ENCODE data around the gene TPM4.
"Not testable (repeated sequence)": the region's sequence is repeated elsewhere in the genome, so short reads cannot be mapped to it uniquely, and the experiment has no call there.

The TPM4 gene

DNA sequence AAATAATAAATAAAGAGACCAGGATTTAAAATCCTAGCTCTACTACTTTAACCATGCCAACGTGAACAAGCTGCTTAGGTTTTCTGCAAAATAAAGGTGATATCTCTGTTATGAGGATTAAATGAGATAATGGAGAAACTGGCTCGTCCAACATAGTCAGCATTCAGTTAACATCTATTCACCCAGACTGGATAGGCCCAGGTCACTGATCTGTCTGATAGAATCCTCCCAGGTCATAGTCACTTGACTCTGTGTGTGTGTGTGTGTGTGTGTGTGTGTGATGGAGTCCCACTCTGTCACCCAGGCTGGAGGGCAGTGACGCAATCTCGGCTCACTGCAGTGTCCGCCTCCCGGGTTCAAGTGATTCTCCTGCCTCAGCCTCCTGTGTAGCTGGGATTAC lies 22.5 kb downstream of the TPM4 start:
- no peak for DNase-seq (ENCODE audit: low spot score)

DNA sequence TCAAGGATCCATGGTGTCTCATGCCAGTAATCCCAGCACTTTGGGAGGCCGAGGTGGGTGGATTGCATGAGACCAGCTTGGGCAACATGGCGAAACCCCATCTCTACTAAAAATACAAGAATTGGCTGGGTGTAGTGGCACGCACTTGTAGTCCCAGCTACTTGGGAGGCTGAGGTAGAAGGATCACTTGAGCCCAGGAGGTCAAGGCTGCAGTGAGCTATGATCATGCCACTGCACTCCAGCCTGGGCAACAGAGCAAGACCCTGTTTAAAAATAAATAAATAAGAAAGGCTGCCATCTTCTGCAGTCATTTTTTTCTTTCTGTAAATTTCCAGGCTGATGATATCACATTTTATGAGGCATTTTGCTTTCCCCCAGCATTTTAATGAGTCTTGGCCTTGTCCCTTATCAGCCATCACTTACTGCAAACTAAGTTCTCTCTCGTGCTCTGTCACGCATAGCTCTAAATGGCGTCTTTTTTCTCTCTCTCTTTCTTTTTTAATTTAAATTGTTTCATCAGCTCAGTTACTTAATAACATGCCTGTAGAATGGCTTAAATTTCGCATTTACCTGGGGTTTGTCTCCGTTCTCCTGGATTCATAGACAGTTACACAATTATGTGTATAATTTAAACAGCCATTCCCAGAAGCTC lies 23.1 kb downstream of the TPM4 start:
- not testable (repeated sequence) for DNase-seq (ENCODE audit: low spot score)

- DNase-seq (ENCODE audit: low spot score): no peak
These were observed 24.2 kb downstream of the TPM4 start for GRCh38 chr19:16100524-16100923.

DNA sequence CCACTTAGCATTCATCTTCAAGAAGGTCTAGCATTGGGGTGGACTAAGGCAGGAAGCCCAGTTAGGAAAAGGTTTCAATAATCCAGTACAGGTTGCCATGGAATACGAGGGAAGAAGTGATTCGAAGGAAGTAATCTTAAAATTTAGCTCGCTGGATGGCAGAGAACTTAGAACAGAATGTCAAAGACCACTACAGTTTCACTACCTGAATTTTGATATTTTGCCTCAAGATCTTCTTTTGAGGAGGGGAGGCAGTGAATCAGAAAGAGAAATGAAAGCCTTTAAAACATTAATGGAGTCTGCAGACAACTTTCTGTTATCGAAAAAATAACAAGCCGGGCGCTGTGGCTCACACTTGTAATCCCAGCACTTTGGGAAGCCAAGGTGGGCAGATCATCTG lies 28.4 kb downstream of the TPM4 start:
- no peak for DNase-seq (ENCODE audit: low spot score)

- DNase-seq (ENCODE audit: low spot score): no peak
These were observed 29.8 kb downstream of the TPM4 start for GRCh38 chr19:16106121-16106520.

- DNase-seq (ENCODE audit: low spot score): peak; percentile 99
These were observed 35.0 kb downstream of the TPM4 start, which contains the start of gene RAB8A for GRCh38 chr19:16111160-16111908. RAB8A (plus strand) TSS chr19:16111889; CDS start chr19:16111902, 13 bp downstream.

DNA sequence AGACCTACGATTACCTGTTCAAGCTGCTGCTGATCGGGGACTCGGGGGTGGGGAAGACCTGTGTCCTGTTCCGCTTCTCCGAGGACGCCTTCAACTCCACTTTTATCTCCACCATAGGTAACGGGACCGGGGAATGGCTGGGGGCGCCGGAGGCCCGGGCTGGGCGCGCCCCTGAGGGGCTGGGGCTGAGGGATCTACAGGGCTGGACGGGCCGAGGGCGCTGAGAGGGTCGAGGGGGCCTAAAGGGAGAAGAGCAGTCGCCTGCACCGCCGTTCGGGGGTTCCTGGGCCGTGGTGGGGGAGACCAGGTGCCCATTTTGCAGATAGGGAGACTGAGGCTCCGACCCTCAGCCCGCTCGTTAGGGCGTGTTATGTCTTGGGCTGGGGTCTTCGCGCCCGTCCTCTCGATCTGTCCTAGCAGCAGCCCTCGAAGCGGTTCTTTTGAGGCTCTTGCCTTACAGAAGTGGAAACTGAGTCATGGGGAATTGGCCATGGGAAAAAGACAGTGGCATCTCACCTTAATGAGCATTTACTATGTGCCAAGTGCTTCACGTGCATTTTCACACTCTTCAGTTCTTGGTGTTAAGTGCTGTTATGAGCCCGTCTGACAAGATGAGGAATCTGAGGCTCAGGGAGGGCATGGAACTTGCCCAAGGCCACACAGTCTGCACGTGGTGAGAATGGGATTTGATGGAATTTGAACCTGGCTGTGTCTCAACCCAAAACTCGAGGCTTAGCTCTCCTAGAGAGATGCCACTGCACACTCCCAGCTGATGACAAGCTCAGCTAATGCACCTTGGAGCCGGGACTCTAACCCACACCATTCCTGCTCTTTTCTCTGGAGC lies 35.8 kb downstream of the TPM4 start:
- DNase-seq (ENCODE audit: low spot score): no peak

GRCh38 chr19:16112778-16113177 lies 36.5 kb downstream of the TPM4 start:
- DNase-seq (ENCODE audit: low spot score): no peak

DNA sequence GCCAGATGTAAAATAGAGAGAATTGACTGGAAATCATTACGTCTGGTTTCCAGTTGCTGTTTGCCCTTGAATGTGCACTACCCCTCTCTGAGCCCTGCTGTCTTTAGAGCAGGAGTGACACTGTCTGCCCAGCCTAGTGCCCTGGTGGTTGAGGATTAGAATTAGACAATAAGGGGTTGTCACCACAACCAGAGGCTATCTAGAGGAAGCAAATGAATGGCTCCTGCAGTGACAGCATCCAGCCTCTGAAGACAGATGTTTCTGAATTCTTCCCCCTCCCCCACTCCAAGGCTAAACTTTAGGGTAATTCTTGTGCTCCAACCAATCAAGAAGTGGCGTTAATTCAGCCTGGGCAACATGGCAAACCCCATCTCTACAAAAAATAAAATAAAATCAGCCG lies 37.4 kb downstream of the TPM4 start:
- DNase-seq (ENCODE audit: low spot score): no peak

- DNase-seq (ENCODE audit: low spot score): no peak
These were observed 39.2 kb downstream of the TPM4 start for GRCh38 chr19:16115301-16116039.

- DNase-seq (ENCODE audit: low spot score): no peak
These were observed 39.8 kb downstream of the TPM4 start for GRCh38 chr19:16116067-16116466.

GRCh38 chr19:16117594-16118033 lies 41.3 kb downstream of the TPM4 start:
- no peak for DNase-seq (ENCODE audit: low spot score)

DNA sequence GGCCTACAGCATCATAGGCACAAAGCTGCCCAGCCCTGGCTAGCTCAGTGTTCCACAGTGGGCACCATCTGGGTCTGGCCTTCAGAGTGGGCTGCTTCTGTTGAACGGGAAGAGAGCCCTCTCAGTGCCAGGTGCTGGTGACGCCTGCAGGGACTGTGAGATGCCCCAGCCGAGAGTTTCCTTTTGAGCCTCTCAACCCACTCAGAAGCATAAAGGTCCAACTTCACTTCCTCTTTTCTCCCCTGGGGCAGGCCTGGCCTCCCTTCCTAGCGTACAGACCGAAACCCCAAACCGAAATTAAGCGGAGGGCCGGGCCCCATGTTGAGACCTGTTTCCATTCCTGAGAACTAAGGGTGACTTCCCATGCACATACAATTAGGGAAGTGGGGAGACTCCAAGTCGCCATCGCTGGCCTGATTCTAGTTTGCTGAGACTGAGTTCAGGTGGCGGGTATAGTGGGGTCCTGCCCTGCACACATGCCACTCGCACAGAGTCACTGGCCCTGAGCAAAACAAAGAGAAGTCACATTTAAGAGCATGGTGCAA lies 42.3 kb downstream of the TPM4 start:
- DNase-seq (ENCODE audit: low spot score): peak; percentile 89

DNA sequence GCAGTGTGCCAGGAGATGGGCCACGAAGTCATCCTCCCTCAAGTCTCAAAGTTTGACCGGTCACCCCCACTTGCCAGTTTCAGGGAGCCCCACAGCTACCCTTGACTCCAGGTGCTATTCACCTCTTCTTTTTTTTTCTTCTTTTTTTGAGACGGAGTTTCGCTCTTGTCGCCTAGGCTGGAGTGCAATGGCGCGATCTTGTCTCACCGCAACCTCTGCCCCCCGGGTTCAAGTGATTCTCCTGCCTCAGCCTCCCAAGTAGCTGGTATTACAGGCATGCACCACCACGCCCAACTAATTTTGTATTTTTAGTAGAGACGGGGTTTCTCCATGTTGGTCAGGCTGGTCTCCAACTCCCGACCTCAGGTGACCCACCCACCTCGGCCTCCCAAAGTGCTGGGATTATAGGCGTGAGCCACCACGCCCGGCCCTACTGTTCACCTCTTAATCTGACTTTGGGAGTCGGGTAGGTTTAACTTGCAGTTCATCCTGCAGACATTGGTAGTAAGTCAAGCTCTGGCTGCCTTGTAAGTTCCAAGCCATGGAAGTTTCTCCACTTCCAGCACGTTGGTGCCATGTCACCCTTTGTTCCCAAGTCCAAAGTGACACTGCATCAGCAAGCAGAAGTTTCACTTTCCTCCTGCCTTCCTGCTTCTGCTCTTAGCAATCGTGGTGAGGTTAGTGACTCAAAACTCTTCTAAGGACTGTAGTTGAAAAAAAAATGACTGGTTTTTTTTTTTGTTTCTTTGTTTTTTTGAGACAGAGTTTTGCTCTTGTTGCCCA lies 43.0 kb downstream of the TPM4 start:
- peak; percentile 90 for DNase-seq (ENCODE audit: low spot score)

GRCh38 chr19:16121141-16121540 lies 44.8 kb downstream of the TPM4 start:
- DNase-seq (ENCODE audit: low spot score): no peak

DNA sequence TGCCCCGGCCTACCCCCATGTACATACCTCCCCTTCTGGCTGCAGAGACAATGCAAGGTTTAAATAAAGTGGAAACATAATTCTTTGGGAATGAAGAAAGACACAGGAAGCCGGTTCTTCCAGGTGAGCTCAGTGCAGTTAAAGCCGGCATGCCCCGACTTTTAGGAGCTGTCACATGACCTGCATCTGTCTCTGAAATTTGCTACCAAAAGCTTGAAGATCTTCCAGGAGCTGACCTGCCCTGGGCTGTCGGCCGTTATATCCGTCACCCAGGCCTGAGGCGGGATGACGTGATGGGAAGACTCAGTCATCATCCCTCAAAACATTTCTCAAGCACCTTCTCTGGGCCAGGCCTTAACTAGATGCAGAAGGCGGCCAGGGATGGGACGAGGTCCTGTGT lies 45.7 kb downstream of the TPM4 start:
- no peak for DNase-seq (ENCODE audit: low spot score)

DNA sequence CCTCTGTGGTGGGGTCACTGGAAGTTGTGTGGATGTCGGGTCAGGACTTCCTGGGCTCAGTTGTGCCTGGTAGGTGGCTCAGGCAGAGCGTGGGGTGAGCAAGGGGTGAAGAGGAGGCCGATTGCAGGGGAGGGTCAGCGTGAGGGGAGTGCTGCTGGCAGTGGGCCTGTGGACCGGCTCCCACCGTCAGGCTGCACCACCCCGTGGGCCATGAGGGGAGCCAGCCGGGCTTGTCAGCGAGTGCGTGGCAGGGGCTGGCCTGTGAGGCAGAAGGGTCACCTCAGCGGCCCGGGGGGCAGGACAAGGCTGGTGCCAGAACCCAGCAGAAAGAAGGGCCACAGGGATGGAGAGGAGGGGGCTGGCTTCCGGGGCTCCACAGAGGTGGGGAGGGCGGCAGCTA lies 48.7 kb downstream of the TPM4 start:
- no peak for DNase-seq (ENCODE audit: low spot score)

- no peak for DNase-seq (ENCODE audit: low spot score)
These were observed 49.6 kb downstream of the TPM4 start for GRCh38 chr19:16125737-16126495.

- no peak for DNase-seq (ENCODE audit: low spot score)
These were observed 50.8 kb downstream of the TPM4 start for GRCh38 chr19:16127080-16127479.

DNA sequence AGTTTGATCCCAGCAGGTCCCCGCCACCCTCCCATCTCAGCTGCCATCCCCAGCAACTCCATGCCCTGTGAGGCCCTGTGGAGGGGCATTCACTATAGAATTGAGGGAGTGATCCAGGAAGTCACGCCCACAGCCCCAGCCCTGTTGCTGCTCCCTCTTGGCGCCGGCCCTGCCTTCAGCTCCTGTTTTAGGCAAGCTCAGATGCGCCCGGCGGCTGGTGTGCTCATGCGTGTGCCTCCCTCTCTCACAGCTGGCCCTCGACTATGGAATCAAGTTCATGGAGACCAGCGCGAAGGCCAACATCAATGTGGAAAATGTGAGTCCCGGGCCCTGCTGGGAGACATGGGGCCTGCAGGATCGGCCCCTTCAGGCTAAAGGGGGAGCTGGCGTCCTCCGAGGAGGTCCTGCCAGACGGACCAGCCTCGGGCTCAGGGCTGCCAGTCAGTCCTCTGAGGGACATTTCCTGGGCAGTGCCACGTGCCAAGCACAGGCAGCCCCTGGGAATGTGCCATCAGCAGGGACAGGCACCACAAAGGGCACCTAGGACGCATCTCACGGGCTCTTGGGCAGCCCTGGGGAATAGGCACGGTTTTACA lies 51.6 kb downstream of the TPM4 start:
- no peak for DNase-seq (ENCODE audit: low spot score)
